NAMALWA (cell line): ENCODE results near the gene WBP2.
"Not testable (repeated sequence)": the region's sequence is repeated elsewhere in the genome, so short reads cannot be mapped to it uniquely, and the experiment has no call there.

Source experiments
- DNase-seq: peaks from one replicate; pipeline ENCODE4 v3.0.0-alpha.2; 2015; ENCODE audit warnings: low spot score

The WBP2 gene

GRCh38 chr17:75813081-75814020 is 41.8 kb downstream of the WBP2 start:
- DNase-seq: no peak

GRCh38 chr17:75812096-75813013 is 42.8 kb downstream of the WBP2 start:
- no peak for DNase-seq

- DNase-seq: no peak
These were observed 44.0 kb downstream of the WBP2 start for GRCh38 chr17:75811174-75811573.

GRCh38 chr17:75810756-75811155 is 44.4 kb downstream of the WBP2 start:
- DNase-seq: not testable (repeated sequence)

- no peak for DNase-seq
These were observed 44.9 kb downstream of the WBP2 start for GRCh38 chr17:75810216-75810615.

GRCh38 chr17:75809631-75810111 is 45.5 kb downstream of the WBP2 start:
- DNase-seq: no peak

GRCh38 chr17:75808905-75809621 is 46.1 kb downstream of the WBP2 start:
- DNase-seq: no peak

- DNase-seq: no peak
These were observed 46.6 kb downstream of the WBP2 start for GRCh38 chr17:75808549-75808904.

- no peak for DNase-seq
These were observed 47.3 kb downstream of the WBP2 start for GRCh38 chr17:75807861-75808260.

DNA sequence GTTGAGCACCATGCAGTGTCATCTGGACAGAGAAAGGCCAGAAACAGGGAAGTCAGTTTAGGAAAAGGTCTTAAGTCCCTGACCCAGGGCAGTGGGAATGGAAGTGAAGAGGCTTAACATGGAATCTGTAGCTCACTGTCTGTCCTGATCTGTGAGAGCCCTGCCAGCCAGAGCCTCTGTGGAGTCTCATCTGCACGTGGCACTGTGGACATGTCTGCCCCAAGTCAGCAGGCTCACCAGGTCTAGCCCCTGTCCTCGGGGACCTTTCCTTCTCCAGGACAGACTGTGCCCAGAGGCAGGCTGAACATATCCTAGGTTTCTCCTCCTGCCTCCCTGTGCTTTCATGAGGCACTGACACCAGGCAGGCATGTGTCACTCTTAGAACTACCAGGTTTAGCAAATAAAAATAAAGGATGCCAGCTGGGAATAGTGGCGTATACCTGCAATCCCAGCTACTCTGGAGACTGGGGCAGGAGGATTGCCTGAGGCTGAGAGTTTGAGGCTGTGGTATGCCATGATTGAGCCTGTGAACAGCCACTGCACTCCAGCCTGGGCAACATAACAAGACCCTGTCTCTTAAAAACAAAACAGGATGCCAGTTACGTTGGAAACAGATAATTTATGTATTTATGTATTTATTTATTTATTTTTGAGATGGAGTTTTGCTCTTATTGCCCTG is 48.2 kb downstream of the WBP2 start:
- DNase-seq: no peak

DNA sequence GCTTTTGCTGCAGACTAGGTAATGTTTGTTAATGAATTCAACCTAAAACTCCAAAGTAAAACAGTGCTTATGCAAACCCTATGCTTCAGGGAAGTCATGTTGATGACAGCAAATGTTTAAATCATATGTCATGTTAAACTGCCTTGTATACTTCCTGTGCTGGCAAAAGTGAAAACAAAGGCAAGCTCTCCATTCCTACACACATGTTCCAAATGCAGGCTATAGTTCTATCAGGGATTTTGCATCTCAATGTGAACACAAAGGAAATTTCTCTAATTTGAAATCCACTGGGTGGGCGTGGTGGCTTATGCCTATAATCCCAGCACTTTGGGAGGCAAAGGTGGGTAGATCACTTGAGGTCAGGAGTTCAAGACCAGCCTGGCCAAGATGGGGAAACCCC is 51.3 kb downstream of the WBP2 start:
- no peak for DNase-seq

DNA sequence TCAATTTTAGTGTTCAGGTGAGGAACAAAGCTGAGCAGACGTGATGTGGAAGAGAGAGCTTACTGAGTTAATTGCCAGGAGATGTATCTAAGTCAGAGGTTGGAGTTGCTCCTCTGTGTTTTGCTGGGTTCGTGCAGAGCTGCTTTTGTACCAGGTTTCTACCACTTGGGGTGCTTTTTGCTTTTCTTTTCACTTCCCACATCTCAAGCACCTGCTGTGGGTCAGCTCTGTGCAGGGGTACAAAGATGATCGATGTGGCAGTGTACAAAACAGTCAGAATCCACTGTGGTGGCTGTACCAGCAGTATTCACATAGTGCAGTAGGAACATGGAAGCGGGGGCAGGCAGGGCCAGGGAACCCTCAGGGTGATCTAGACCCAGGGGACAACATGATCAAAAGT is 55.7 kb downstream of the WBP2 start:
- no peak for DNase-seq

DNA sequence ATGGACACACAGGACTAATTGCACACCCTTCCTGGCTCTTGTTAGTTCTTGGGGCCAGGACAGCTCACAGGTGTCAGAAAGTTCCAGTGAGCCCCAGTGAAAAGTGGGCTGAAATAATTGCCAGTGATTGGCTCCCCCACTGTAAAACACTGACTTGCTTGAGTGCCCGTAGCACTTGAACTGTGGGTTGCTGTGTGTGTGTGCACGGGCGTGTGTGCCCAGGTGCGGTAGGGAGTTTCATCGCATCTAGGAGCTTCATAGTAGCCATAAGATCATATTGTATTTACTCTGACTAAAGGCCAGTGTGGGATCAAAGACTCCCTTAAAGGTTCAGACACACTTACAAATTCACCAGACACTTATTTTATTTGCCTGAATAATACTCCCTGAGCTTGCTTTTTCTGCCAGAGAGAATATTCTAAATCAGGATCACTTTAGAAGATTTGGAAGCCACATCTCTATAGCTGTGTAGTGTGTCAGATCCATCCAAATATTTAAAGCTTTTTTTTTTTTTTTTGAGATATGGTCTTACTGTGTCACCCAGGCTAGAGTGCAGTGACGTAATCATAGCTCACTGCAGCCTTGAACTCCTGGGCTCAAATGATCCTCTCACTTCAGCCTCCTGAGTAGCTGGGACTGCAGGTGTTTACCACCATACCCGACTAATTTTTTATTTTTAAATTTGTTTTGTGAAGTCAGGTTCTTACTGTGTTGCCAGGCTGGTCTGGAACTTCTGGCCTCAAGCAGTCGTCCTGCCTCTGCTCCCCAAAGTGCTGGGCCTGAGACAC is 59.1 kb downstream of the WBP2 start:
- DNase-seq: no peak
